Keratinocyte (primary cell): ENCODE data around the gene SLC13A3. TPM values are rescaled to one million over a fixed set of nuclear protein-coding genes. Genes with fewer than 3 reads are reported as not detected.

ENCODE experiments used
- DNase-seq: peaks from one replicate; pipeline ENCODE4 v3.0.0-alpha.2; 2011; ENCODE audit warnings: low read depth, missing footprints, low spot score
- FAIRE-seq: peaks from 2 replicates; lab custom pipeline; 2011; peaks lifted over from hg19 to GRCh38; lab: Jason Lieb, UNC
- H2AFZ ChIP-seq: 2 replicates; pipeline ENCODE4 v1.6.0; 2012; ENCODE audit warnings: low read length, control low read depth, inconsistent platforms; ENCODE audit not compliant: control insufficient read depth
- H3K27ac ChIP-seq: 2 replicates; pipeline ENCODE4 v1.5.1; 2011; ENCODE audit warnings: low read length; ENCODE audit not compliant: control insufficient read depth, insufficient read depth
- H3K27me3 ChIP-seq: 3 replicates; pipeline ENCODE4 v1.6.0; 2011; ENCODE audit warnings: low read length; ENCODE audit not compliant: control insufficient read depth, insufficient read depth; ENCODE audit errors: extremely low read depth
- H3K36me3 ChIP-seq, 2 experiments: 2 replicates in 1 of 2; 3 replicates in 1 of 2; pipeline ENCODE4 v1.5.1; 2011; ENCODE audit warnings: low read length in 2 of 2, mild to moderate bottlenecking in 1 of 2; ENCODE audit not compliant: control insufficient read depth in 2 of 2, insufficient read depth in 2 of 2; ENCODE audit errors: extremely low read depth in 1 of 2
- H3K4me1 ChIP-seq: 3 replicates; pipeline ENCODE4 v1.5.1; 2011; ENCODE audit warnings: low read length; ENCODE audit not compliant: control insufficient read depth, insufficient read depth; ENCODE audit errors: extremely low read depth
- H3K4me2 ChIP-seq: 3 replicates; pipeline ENCODE4 v1.6.0; 2011; ENCODE audit warnings: low read depth, low read length; ENCODE audit not compliant: control insufficient read depth, insufficient read depth; ENCODE audit errors: extremely low read depth
- H3K4me3 ChIP-seq, 3 experiments: fragments of 200-600 bp in 1 of 3; sonication (generic) in 1 of 3; 2 replicates in 2 of 3; 3 replicates in 1 of 3; pipeline ENCODE4 v1.5.1; 2011 to 2016; ENCODE audit warnings: low read length in 3 of 3, mild to moderate bottlenecking in 3 of 3, control low read depth in 2 of 3, inconsistent platforms in 1 of 3, low read depth in 1 of 3, mixed read lengths in 1 of 3, mixed run types in 1 of 3, moderate library complexity in 1 of 3; ENCODE audit not compliant: control insufficient read depth in 2 of 3, insufficient read depth in 2 of 3; ENCODE audit errors: extremely low read depth in 1 of 3
- H3K79me2 ChIP-seq: 2 replicates; pipeline ENCODE4 v1.6.0; 2012; ENCODE audit warnings: low read length; ENCODE audit not compliant: control insufficient read depth, insufficient read depth
- H3K9ac ChIP-seq: 3 replicates; pipeline ENCODE4 v1.6.0; 2011; ENCODE audit warnings: low read length; ENCODE audit not compliant: control insufficient read depth, insufficient read depth; ENCODE audit errors: extremely low read depth
- H3K9me1 ChIP-seq: 3 replicates; pipeline ENCODE4 v1.6.0; 2011; ENCODE audit warnings: low read length; ENCODE audit not compliant: control insufficient read depth, insufficient read depth; ENCODE audit errors: extremely low read depth
- H3K9me3 ChIP-seq: 2 replicates; pipeline ENCODE4 v1.5.1; 2012; ENCODE audit warnings: low read depth, low read length; ENCODE audit not compliant: control insufficient read depth
- H4K20me1 ChIP-seq: 3 replicates; pipeline ENCODE4 v1.6.0; 2011; ENCODE audit warnings: low read length; ENCODE audit not compliant: control insufficient read depth, insufficient read depth; ENCODE audit errors: extremely low read depth
- EZH2 ChIP-seq: IDR thresholded peaks from one replicate; pipeline ENCODE4 v1.6.1; 2012; ENCODE audit warnings: inconsistent platforms, mild to moderate bottlenecking, low read length, moderate library complexity
- dilution Hi-C: fragments of 300-500 bp; cut with MboI; formaldehyde crosslinking; loops from one replicate; pipeline ENCODE4 v1.7.0; 2020; ENCODE audit warnings: low sequenced_read_pairs; ENCODE audit not compliant: extremely low pct_ligation_motif_present
- polyA minus RNA-seq, 3 experiments: library from RNA; depleted of rRNA, polyadenylated mRNA; stranded (reverse); fragments of >200 nt; gene quantifications; 1 replicate in 1 of 3; 2 replicates in 1 of 3; 3 replicates in 1 of 3; pipeline ENCODE4 v1.2.3, GENCODE V29; 2011
- polyA plus RNA-seq, 5 experiments: library from polyadenylated mRNA; depleted of rRNA in 3 of 5; stranded (reverse) in 3 of 5; stranded (forward) in 1 of 5; unstranded in 1 of 5; fragments of >200 nt; gene quantifications; 1 replicate in 1 of 5; 2 replicates in 3 of 5; 3 replicates in 1 of 5; pipeline versions ENCODE4 v1.2.1 to v1.2.3, GENCODE V29; 2011 to 2012; ENCODE audit warnings: missing spikeins in 2 of 5, low read depth in 1 of 5, low replicate concordance in 1 of 5
- TF ChIP-seq, protein P1 (sequence below), 3 experiments: IDR thresholded peaks in 1 of 3; conservative IDR thresholded peaks in 1 of 3; optimal IDR thresholded peaks in 1 of 3; 2 replicates in 2 of 3; 3 replicates in 1 of 3; pipeline versions ENCODE3 to v1.5.1; 2011; ENCODE audit warnings: low read length in 3 of 3, mild to moderate bottlenecking in 3 of 3, moderate library complexity in 2 of 3, control low read depth in 1 of 3, inconsistent platforms in 1 of 3; ENCODE audit not compliant: insufficient read depth in 2 of 3; ENCODE audit errors: extremely low read depth in 1 of 3

Gene SLC13A3, protein sequence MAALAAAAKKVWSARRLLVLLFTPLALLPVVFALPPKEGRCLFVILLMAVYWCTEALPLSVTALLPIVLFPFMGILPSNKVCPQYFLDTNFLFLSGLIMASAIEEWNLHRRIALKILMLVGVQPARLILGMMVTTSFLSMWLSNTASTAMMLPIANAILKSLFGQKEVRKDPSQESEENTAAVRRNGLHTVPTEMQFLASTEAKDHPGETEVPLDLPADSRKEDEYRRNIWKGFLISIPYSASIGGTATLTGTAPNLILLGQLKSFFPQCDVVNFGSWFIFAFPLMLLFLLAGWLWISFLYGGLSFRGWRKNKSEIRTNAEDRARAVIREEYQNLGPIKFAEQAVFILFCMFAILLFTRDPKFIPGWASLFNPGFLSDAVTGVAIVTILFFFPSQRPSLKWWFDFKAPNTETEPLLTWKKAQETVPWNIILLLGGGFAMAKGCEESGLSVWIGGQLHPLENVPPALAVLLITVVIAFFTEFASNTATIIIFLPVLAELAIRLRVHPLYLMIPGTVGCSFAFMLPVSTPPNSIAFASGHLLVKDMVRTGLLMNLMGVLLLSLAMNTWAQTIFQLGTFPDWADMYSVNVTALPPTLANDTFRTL
- polyA plus RNA-seq (3.8 to 4.5 TPM (median 3.9 TPM) in 3 replicates), polyA minus RNA-seq (5.1 to 19.8 TPM (median 6.0 TPM) in 3 replicates)
- polyA plus RNA-seq (2011; ENCODE audit: low read depth), result 3.1 TPM
- 3.7 and 4.3 TPM in 2 replicates for polyA plus RNA-seq (2011; cell fraction: cytosol; rRNA removed)
- 6.5 and 7.8 TPM in 2 replicates for polyA plus RNA-seq (2011; cell fraction: nucleus; rRNA removed)
- polyA plus RNA-seq (2012; ENCODE audit: low replicate concordance), result 3.9 and 4.3 TPM in 2 replicates
- 4.0 TPM for polyA minus RNA-seq (2011; cell fraction: cytosol; rRNA and poly(A)+ RNA removed)
- polyA minus RNA-seq (2011; cell fraction: nucleus; rRNA and poly(A)+ RNA removed), result 3.7 and 6.4 TPM in 2 replicates

- Histone ChIP-seq H3K4me3 (no peak within 1 kb of the TSS), H3K9me1 (no peaks in the 10 kb centered on the region), H3K27ac (no peak within 1 kb of the TSS), H3K9ac (no peak within 1 kb of the TSS), H3K27me3 (peaks cover 15% of the 10 kb centered on the region), H3K36me3 (no peaks in the 10 kb centered on the region), H3K4me1 (no peaks in the 10 kb centered on the region), H4K20me1 (no peaks in the 10 kb centered on the region), H3K79me2 (no peaks in the 10 kb centered on the region), H2AFZ (no peak within 1 kb of the TSS), H3K9me3 (no peaks in the 10 kb centered on the region), H3K4me2 (no peak within 1 kb of the TSS)
- no peak for DNase-seq
- dilution Hi-C loops, result no loop called here
- TF ChIP-seq EZH2, result no peak
- TF ChIP-seq, protein P1, sequence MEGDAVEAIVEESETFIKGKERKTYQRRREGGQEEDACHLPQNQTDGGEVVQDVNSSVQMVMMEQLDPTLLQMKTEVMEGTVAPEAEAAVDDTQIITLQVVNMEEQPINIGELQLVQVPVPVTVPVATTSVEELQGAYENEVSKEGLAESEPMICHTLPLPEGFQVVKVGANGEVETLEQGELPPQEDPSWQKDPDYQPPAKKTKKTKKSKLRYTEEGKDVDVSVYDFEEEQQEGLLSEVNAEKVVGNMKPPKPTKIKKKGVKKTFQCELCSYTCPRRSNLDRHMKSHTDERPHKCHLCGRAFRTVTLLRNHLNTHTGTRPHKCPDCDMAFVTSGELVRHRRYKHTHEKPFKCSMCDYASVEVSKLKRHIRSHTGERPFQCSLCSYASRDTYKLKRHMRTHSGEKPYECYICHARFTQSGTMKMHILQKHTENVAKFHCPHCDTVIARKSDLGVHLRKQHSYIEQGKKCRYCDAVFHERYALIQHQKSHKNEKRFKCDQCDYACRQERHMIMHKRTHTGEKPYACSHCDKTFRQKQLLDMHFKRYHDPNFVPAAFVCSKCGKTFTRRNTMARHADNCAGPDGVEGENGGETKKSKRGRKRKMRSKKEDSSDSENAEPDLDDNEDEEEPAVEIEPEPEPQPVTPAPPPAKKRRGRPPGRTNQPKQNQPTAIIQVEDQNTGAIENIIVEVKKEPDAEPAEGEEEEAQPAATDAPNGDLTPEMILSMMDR (optimal IDR thresholded peaks at IDR 0.05 in 1 of 3, IDR thresholded peaks at IDR 0.05 in 1 of 3, conservative IDR thresholded peaks at IDR 0.05 in 1 of 3; ENCODE audit: extremely low read depth in 1 of 3, insufficient read depth in 2 of 3, low read length in 3 of 3), result no peak
- FAIRE-seq, result no peak
Measured at GRCh38 chr20:46651091-46651962, at the start of gene SLC13A3. Gene SLC13A3 (minus strand): TSS chr20:46651459. CDS start chr20:46651421, 38 bp downstream.

- DNase-seq, result no peak
- H3K4me2 ChIP-seq, result no peak overlapping the region
- no peaks in the 10 kb centered on the region for H3K36me3 ChIP-seq
- H3K4me3 ChIP-seq, result no peak overlapping the region
- no peaks in the 10 kb centered on the region for H4K20me1 ChIP-seq
- dilution Hi-C loops, result no loop called here
- no peak overlapping the region for H2AFZ ChIP-seq
- no peaks in the 10 kb centered on the region for H3K4me1 ChIP-seq
- no peaks in the 10 kb centered on the region for H3K9me1 ChIP-seq
- no peaks in the 10 kb centered on the region for H3K27me3 ChIP-seq
- TF ChIP-seq, protein P1 (optimal IDR thresholded peaks at IDR 0.05 in 1 of 3, IDR thresholded peaks at IDR 0.05 in 1 of 3, conservative IDR thresholded peaks at IDR 0.05 in 1 of 3; ENCODE audit: extremely low read depth in 1 of 3, insufficient read depth in 2 of 3, low read length in 3 of 3), result no peak
- TF ChIP-seq EZH2, result no peak
- H3K9me3 ChIP-seq, result no peaks in the 10 kb centered on the region
- FAIRE-seq, result no peak
- no peak overlapping the region for H3K27ac ChIP-seq
- no peaks in the 10 kb centered on the region for H3K79me2 ChIP-seq
- no peak overlapping the region for H3K9ac ChIP-seq
Measured at GRCh38 chr20:46701057-46701456, 49.8 kb upstream of the SLC13A3 start.
